ENCODE measurements around the gene CYP27B1. TPM values are rescaled to one million over a fixed set of nuclear protein-coding genes. Genes with fewer than 3 reads are reported as not detected.

The CYP27B1 gene
- total RNA-seq, 1 donor from 2014 or later, result 2.4 TPM

DNA sequence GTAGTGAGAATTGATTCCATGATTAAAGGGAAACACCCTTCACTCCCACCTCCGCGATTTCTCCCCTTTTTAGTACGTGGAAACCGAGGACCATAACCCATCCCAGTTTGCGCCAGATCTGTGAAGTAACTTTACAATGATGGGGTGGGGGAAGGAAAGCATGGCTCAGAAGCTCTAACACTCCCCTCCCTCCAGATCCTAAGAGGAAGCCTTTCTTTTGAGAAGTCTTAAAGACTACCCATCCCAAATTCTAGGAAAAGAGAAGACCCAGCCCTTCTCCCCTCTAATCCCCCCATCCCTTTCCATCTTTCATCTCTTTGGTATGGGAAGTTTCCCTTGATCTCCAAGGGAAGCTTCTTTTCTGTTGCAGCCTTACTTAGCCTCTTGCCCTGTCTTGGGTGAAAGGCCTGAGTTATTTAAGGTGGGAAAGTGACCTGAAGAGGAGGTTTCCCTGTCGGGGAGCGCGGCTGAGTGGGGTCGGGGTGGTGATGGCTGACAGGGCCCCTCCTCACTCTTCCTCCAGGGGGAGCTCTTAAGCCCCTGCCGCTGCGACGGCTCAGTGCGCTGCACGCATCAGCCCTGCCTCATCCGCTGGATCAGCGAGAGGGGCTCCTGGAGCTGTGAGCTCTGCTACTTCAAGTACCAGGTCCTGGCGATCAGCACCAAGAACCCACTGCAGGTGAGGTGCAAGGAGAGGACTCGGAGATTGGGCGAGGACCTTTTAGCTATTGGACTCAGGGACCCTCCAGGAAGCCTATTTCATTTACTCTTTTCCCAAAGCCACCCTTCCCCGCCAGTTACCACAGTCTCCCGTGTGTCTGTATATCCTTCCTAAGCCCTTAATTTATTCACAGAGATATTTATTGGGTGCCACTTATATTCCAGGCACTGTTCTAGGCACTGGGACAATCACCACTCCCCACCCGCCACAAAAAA is 10.2 kb downstream of the CYP27B1 start:
- Mint-ChIP-seq H3K9me3 (no peaks in the 10 kb centered on the region), H3K4me1 (peaks cover 60% of the 10 kb centered on the region), H3K27ac (peak overlapping the region; percentile 86), H3K4me3 (peak overlapping the region; percentile 90), H3K36me3 (ENCODE audit: low read depth) (peaks cover 47% of the 10 kb centered on the region), H3K27me3 (no peaks in the 10 kb centered on the region)
- peak; percentile 16 for ATAC-seq (ENCODE audit: low read depth)
- intact Hi-C loops (cut with micrococcal nuclease), result loop anchor here (1.0 to 2.0 kb wide), 6 partner anchors 10 to 149 kb away; partner anchors contain the start of genes EEF1AKMT3, METTL1 and TSFM
- ChIA-PET POLR2A (interaction anchor here (0.6 to 3.0 kb wide), 17 partner anchors 11 to 1068 kb away, joined by 3 to 34 read pairs (median 5); partner anchors contain the start of genes CYP27B1, EEF1AKMT3, METTL1 and OS9), CTCF (interaction anchor here (0.6 to 2.3 kb wide), 15 partner anchors 10 to 149 kb away, joined by 3 to 20 read pairs (median 4); partner anchors contain the start of genes CYP27B1, OS9, TSFM and TSPAN31)
- TF ChIP-seq, protein P1, sequence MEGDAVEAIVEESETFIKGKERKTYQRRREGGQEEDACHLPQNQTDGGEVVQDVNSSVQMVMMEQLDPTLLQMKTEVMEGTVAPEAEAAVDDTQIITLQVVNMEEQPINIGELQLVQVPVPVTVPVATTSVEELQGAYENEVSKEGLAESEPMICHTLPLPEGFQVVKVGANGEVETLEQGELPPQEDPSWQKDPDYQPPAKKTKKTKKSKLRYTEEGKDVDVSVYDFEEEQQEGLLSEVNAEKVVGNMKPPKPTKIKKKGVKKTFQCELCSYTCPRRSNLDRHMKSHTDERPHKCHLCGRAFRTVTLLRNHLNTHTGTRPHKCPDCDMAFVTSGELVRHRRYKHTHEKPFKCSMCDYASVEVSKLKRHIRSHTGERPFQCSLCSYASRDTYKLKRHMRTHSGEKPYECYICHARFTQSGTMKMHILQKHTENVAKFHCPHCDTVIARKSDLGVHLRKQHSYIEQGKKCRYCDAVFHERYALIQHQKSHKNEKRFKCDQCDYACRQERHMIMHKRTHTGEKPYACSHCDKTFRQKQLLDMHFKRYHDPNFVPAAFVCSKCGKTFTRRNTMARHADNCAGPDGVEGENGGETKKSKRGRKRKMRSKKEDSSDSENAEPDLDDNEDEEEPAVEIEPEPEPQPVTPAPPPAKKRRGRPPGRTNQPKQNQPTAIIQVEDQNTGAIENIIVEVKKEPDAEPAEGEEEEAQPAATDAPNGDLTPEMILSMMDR (IDR thresholded peaks at IDR 0.05), result no peak
- DNase-seq, result peak; percentile 56

DNA sequence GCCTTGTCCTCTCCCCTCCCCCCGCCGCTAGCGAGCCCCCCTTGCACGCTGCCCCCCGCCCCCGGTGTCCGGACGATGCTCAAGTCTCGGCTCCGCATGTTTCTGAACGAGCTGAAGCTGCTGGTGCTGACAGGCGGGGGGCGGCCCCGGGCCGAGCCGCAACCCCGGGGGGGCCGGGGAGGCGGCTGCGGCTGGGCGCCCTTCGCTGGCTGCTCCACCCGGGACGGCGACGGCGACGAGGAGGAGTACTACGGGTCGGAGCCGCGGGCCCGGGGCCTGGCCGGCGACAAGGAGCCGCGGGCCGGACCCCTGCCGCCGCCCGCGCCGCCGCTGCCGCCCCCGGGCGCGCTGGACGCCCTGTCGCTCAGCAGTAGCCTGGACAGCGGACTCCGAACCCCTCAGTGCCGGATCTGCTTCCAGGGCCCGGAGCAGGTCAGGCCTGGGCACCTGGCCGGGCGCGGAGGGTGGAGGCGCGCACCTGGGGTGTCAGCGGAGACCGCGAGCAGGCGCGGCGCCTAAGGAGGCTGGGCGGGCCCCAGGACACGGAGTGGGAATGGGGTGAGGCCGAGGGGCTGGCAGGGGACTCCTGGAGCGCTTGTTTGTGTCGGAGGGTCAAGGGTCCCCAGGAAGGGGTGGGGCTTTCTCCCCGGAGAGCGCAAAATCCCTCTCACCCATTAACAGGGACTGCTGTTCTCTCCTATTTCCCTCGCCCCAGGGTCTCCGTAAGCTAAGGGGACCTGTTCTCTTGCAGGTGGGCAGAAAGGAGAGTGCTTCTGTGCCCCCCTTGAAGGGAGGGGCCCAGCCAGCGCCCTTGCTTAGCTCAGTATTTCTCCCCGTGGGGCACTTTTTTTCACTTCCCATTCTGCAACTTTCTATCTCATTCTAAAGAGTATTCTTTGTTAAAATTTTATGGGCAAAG is 11.2 kb downstream of the CYP27B1 start:
- ATAC-seq (ENCODE audit: low read depth), result peak; percentile 13
- Mint-ChIP-seq H3K4me3 (peak overlapping the region; percentile 90), H3K27ac (peak overlapping the region; percentile 86), H3K4me1 (peaks cover 69% of the 10 kb centered on the region), H3K27me3 (no peaks in the 10 kb centered on the region), H3K36me3 (ENCODE audit: low read depth) (peaks cover 47% of the 10 kb centered on the region), H3K9me3 (no peaks in the 10 kb centered on the region)
- TF ChIP-seq, protein P1 (IDR thresholded peaks at IDR 0.05), result no peak
- CTCF ChIA-PET, result interaction anchor here (0.6 to 2.3 kb wide), 10 partner anchors 11 to 150 kb away, joined by 3 to 20 read pairs (median 5); partner anchors contain the start of genes CYP27B1, OS9, TSFM and TSPAN31
- POLR2A ChIA-PET, result interaction anchor here (0.5 to 3.0 kb wide), 17 partner anchors 8 to 1068 kb away, joined by 3 to 34 read pairs (median 5); partner anchors contain the start of genes CYP27B1, EEF1AKMT3, METTL1 and OS9
- peak; percentile 61 for DNase-seq
- intact Hi-C loops (cut with micrococcal nuclease), result loop anchor here (1.0 to 2.0 kb wide), 6 partner anchors 11 to 150 kb away; partner anchors contain the start of genes EEF1AKMT3, METTL1 and TSFM

DNA sequence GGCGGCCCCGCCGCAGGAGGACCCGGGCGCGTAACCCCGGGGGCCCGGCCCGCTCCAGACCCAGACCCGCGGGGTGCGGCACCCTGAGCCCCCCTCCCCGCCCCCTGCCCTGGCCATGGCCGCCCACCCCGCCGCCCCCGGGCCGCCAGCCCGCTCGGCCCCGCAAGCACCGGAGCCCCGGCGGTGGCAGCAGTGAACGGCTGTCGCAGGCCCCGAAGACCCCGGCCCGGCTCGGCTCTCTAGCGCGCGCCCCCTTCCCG is 11.8 kb downstream of the CYP27B1 start:
- POLR2A ChIA-PET, result interaction anchor here (0.5 to 3.0 kb wide), 4 partner anchors 8 to 30 kb away, joined by 6 to 34 read pairs (median 18); partner anchors contain the start of genes CYP27B1 and TSPAN31
- H3K27me3 Mint-ChIP-seq, result no peaks in the 10 kb centered on the region
- DNase-seq, result no peak
- peaks cover 52% of the 10 kb centered on the region for H3K36me3 Mint-ChIP-seq (ENCODE audit: low read depth)
- intact Hi-C loops (cut with micrococcal nuclease), result no loop called here
- CTCF ChIA-PET, result interaction anchor here (1.6 kb wide), 1 partner anchor 148 kb away, joined by 4 read pairs; no protein-coding TSS in a partner anchor
- TF ChIP-seq, protein P1 (IDR thresholded peaks at IDR 0.05), result no peak
- H3K4me3 Mint-ChIP-seq, result peak overlapping the region; percentile 57
- no peaks in the 10 kb centered on the region for H3K9me3 Mint-ChIP-seq
- no peak overlapping the region for H3K27ac Mint-ChIP-seq
- ATAC-seq (ENCODE audit: low read depth), result no peak
- peaks cover 73% of the 10 kb centered on the region for H3K4me1 Mint-ChIP-seq

- intact Hi-C loops (cut with micrococcal nuclease), result loop anchor here (5.0 kb wide), 2 partner anchors 277 to 1067 kb away; partner anchors contain the start of genes ARHGAP9 and PTGES3
- CTCF ChIA-PET, result interaction anchor here (1.6 kb wide), 1 partner anchor 149 kb away, joined by 4 read pairs; no protein-coding TSS in a partner anchor
- Mint-ChIP-seq H3K4me1 (peaks cover 68% of the 10 kb centered on the region), H3K36me3 (ENCODE audit: low read depth) (peaks cover 49% of the 10 kb centered on the region), H3K27ac (peak within 1 kb of the TSS; percentile 87), H3K4me3 (peak within 1 kb of the TSS; percentile 90), H3K27me3 (no peaks in the 10 kb centered on the region), H3K9me3 (no peaks in the 10 kb centered on the region)
- DNase-seq (peak; percentile 66), ATAC-seq (ENCODE audit: low read depth) (peak; percentile 32)
- POLR2A ChIA-PET, result interaction anchor here (0.8 to 3.0 kb wide), 5 partner anchors 9 to 17 kb away, joined by 3 to 34 read pairs (median 4); partner anchors contain the start of genes CYP27B1, EEF1AKMT3, METTL1 and TSPAN31
- TF ChIP-seq, protein P1 (IDR thresholded peaks at IDR 0.05), result no peak
These were observed 12.3 kb downstream of the CYP27B1 start, which contains the start of gene MARCHF9 for GRCh38 chr12:57754411-57755193. Gene MARCHF9 (plus strand): TSS chr12:57755103. CDS start chr12:57755529, 426 bp downstream.
